Measurements from ENCODE around the gene N4BP2.

DNA sequence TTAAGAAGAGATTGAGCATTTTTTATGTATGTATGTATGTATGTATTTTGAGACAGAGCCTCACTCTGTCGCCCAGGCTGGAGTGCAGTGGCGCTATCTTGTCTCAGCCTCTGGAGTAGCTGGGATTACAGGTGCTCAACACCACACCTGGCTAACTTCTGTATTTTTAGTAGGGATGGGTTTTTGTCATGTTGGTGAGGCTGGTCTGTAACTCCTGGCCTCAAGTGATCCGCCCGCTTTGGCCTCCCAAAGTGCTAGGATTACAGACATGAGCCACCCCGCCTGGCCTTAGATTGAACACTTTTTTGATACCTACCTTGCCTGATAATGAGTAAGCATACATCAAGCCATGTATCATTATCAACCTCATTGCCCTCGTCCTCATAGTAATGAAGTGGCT is 2.7 kb downstream of the N4BP2 start:
- TF ChIP-seq CTCF (IDR thresholded peaks at IDR 0.05; ENCODE audit: poor library complexity) (no peak), EZH2phosphoT487 (IDR thresholded peaks at IDR 0.05; ENCODE audit: low read depth, severe bottlenecking, unreplicated experiment) (no peak), EZH2 (IDR thresholded peaks at IDR 0.05; ENCODE audit: borderline replicate concordance) (no peak)

All from hepatocyte (in vitro differentiated cells).